DOHH2 (cell line): ENCODE results near the gene OSCAR.

Source experiments
- EZH2phosphoT487 ChIP-seq: fragments of 200-600 bp; sonication (generic); IDR thresholded peaks from 2 replicates; pipeline ENCODE4 v1.6.1; 2017; ENCODE audit warnings: borderline replicate concordance, mild to moderate bottlenecking, antibody characterized with exemption, low read length, moderate library complexity, mixed read lengths
- TF ChIP-seq, protein P1 (sequence below): fragments of 200-600 bp; sonication (generic); IDR thresholded peaks from one replicate; pipeline ENCODE4 v1.5.1; 2014; ENCODE audit warnings: antibody characterized with exemption, mild to moderate bottlenecking, low read depth, low read length; ENCODE audit not compliant: poor library complexity, severe bottlenecking

GRCh38 chr19:54062643-54063042 is 38.0 kb downstream of the OSCAR start:
- TF ChIP-seq, protein P1, sequence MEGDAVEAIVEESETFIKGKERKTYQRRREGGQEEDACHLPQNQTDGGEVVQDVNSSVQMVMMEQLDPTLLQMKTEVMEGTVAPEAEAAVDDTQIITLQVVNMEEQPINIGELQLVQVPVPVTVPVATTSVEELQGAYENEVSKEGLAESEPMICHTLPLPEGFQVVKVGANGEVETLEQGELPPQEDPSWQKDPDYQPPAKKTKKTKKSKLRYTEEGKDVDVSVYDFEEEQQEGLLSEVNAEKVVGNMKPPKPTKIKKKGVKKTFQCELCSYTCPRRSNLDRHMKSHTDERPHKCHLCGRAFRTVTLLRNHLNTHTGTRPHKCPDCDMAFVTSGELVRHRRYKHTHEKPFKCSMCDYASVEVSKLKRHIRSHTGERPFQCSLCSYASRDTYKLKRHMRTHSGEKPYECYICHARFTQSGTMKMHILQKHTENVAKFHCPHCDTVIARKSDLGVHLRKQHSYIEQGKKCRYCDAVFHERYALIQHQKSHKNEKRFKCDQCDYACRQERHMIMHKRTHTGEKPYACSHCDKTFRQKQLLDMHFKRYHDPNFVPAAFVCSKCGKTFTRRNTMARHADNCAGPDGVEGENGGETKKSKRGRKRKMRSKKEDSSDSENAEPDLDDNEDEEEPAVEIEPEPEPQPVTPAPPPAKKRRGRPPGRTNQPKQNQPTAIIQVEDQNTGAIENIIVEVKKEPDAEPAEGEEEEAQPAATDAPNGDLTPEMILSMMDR = no peak
- TF ChIP-seq EZH2phosphoT487 = no peak
